GM13976 (cell line): ENCODE data around the gene CSF2RB.

Experiments
- DNase-seq: peaks from one replicate; pipeline ENCODE4 v3.0.0; 2012; ENCODE audit warnings: low spot score
- CTCF ChIP-seq: IDR thresholded peaks from 2 replicates; pipeline ENCODE4 v1.5.1; 2012; ENCODE audit warnings: borderline replicate concordance, mild to moderate bottlenecking; ENCODE audit not compliant: insufficient read depth; ENCODE audit errors: extremely low read depth, missing control alignments, control extremely low read depth
- in situ Hi-C: fragments of 300-500 bp; cut with MboI; formaldehyde crosslinking; loops from one replicate; pipeline ENCODE4 v1.12.0; 2022; ENCODE audit warnings: low sequenced_read_pairs, mixed read lengths, inconsistent platforms; ENCODE audit not compliant: unreplicated experiment

The CSF2RB gene

DNA sequence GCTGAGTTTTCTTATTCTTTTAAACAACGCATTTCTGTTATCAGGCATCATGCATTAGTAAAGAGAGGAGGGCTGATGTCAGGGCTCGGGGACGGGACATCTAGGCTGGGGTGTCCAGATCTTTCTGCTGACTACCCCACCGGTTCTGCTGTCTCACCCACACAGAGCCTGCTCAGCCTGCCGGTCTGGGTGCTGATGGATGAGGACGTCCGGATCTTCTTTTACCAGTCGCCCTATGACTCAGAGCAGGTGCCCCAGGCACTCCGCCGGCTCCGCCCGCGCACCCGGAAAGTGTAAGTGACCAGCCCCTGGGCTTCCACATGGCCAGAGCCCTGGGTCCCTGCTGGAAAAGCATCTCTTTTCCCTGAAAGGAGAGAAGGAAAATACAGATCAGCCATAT is 43.2 kb upstream of the CSF2RB start:
- no peak for TF ChIP-seq CTCF
- in situ Hi-C loops, result no loop called here
- DNase-seq, result no peak

DNA sequence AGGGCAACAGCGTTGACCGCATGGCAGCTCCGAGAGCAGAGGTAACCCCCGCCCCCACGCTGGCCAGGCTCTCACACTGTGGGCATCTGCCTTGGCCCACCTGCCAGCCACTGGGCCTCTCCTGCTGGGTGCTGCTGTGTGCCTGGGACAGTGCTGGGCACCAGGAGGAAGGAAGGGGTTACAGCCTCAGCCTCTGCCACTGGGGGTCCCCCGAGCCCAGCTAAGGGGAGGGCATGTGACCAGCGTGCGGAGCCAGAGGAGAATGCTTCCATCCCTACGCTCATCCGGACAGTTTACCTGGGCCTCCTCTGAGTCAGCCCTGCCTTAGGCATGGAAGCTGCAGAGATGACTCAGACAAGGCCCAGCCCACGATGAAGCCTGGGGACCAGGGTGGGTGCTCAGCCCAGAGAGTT is 41.8 kb upstream of the CSF2RB start:
- DNase-seq, result no peak
- TF ChIP-seq CTCF, result no peak
- in situ Hi-C loops, result no loop called here

- in situ Hi-C loops, result no loop called here
- no peak for TF ChIP-seq CTCF
- no peak for DNase-seq
These were observed 41.3 kb upstream of the CSF2RB start for GRCh38 chr22:36872084-36872483.

- no peak for TF ChIP-seq CTCF
- in situ Hi-C loops, result no loop called here
- DNase-seq, result no peak
These were observed 40.4 kb upstream of the CSF2RB start for GRCh38 chr22:36872866-36873498.

DNA sequence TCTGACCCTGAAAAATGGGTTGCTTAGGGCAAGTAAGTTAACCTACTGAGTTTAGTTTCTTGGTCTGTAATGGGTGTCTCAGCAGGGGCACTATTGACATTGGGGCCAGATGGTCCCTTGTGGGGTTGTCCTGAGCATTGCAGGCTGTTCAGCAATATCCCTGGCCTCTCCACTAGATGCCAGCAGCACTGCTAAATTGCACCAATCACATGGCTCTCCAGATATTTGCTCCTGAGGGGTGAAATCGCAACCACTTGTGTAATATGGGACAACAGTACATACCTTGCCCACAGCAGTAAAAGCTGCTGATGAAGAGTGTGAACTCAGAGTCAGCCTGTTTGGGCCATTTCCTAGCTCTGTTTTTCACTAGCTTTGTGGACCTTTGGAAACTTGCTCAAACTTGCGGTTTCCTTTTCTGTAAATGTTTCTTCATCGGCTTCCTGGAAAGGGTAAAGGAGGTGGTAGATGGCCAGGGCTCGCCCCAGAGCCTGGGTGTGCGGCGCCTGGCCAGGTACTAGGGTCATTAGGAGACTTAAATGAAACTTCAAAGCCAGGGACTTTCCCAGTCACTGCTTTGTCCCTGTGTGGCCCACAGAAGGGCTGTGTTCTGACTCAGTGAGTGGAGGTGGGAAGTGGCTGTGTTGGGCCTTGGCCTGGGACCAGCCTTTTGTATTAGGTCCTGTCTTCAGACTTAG is 39.7 kb upstream of the CSF2RB start:
- DNase-seq, result peak; percentile 82
- in situ Hi-C loops, result no loop called here
- TF ChIP-seq CTCF, result peak; percentile 57

DNA sequence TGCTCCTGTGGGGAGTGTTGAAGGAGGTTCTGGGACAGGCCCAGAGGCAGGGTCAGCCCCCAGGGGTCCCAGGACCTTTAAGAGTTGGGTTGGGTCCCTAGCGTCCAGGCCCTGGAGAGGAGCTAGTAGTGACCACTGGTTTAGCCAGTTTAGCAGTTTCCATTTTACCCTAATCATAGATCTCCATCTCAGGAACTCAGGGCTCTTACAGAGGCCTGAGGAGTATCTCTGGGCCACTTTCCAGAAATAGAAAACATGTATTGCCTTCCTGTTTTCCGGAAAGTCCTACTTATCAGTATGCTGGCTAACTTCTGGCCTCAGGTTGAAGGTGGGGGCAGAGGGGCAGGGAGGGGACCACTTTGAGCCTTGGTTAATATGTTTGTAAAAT is 39.1 kb upstream of the CSF2RB start:
- in situ Hi-C loops, result no loop called here

More for the DNA sequence above, 39.1 kb upstream of the CSF2RB start:
- TF ChIP-seq CTCF, result no peak
- DNase-seq, result no peak
